Measurements from ENCODE around the gene EHHADH. TPM values are rescaled to one million over a fixed set of nuclear protein-coding genes. Genes with fewer than 3 reads are reported as not detected.
"Not testable (repeated sequence)": the region's sequence is repeated elsewhere in the genome, so short reads cannot be mapped to it uniquely, and the experiment has no call there.

EHHADH gene
- total RNA-seq, 1 experiment from 2014 or later: 4.2 TPM

- POLR2A ChIA-PET: no interaction called here
- no peak overlapping the region for H3K27ac Mint-ChIP-seq
- CTCF ChIA-PET: no interaction called here
- H3K36me3 Mint-ChIP-seq: peaks cover 17% of the 10 kb centered on the region
- ATAC-seq (no peak), DNase-seq (ENCODE audit: low spot score) (no peak)
- no peaks in the 10 kb centered on the region for H3K27me3 Mint-ChIP-seq (ENCODE audit: low read depth)
- TF ChIP-seq ZNF138 (CRISPR knock-in tag; conservative IDR thresholded peaks at IDR 0.05) (no peak), FOXP4 (CRISPR knock-in tag; IDR thresholded peaks at IDR 0.05) (no peak), STAT6 (CRISPR knock-in tag; conservative IDR thresholded peaks at IDR 0.05; ENCODE audit: low read depth) (no peak), ZNF281 (CRISPR knock-in tag; IDR thresholded peaks at IDR 0.05) (no peak), OVOL2 (CRISPR knock-in tag; IDR thresholded peaks at IDR 0.05; ENCODE audit: borderline replicate concordance) (no peak)
- H3K9me3 Mint-ChIP-seq: peaks cover 23% of the 10 kb centered on the region
- H3K4me1 Mint-ChIP-seq: no peaks in the 10 kb centered on the region
- H3K4me3 Mint-ChIP-seq: no peak overlapping the region
Observed at GRCh38 chr3:185233328-185233727, 20.5 kb downstream of the EHHADH start.

GRCh38 chr3:185226526-185226925, 27.3 kb downstream of the EHHADH start:
- H3K4me1 Mint-ChIP-seq; H3K9me3 Mint-ChIP-seq; H3K27ac Mint-ChIP-seq; CTCF ChIA-PET; ATAC-seq; DNase-seq (ENCODE audit: low spot score); H3K4me3 Mint-ChIP-seq; H3K27me3 Mint-ChIP-seq (ENCODE audit: low read depth); H3K36me3 Mint-ChIP-seq; POLR2A ChIA-PET: not testable (repeated sequence)

- Mint-ChIP-seq H3K4me3 (no peak overlapping the region), H3K27ac (no peak overlapping the region), H3K36me3 (no peaks in the 10 kb centered on the region), H3K27me3 (ENCODE audit: low read depth) (no peaks in the 10 kb centered on the region), H3K4me1 (no peaks in the 10 kb centered on the region), H3K9me3 (peaks cover 3% of the 10 kb centered on the region; the same call in 1 of the 2 replicates)
- TF ChIP-seq FOXP1 (CRISPR knock-in tag; IDR thresholded peaks at IDR 0.05; ENCODE audit: borderline replicate concordance) (no peak), OVOL2 (CRISPR knock-in tag; IDR thresholded peaks at IDR 0.05; ENCODE audit: borderline replicate concordance) (no peak), ELF4 (CRISPR knock-in tag; IDR thresholded peaks at IDR 0.05; ENCODE audit: low read depth) (no peak), ATF6 (CRISPR knock-in tag; IDR thresholded peaks at IDR 0.05) (no peak), GRHL2 (CRISPR knock-in tag; IDR thresholded peaks at IDR 0.05; ENCODE audit: insufficient replicate concordance, severe bottlenecking) (no peak), USF1 (CRISPR knock-in tag; IDR thresholded peaks at IDR 0.05) (no peak), ZNF396 (CRISPR knock-in tag; IDR thresholded peaks at IDR 0.05; ENCODE audit: borderline replicate concordance) (no peak)
- CTCF ChIA-PET: no interaction called here
- POLR2A ChIA-PET: no interaction called here
- ATAC-seq (no peak), DNase-seq (ENCODE audit: low spot score) (no peak)
Observed at GRCh38 chr3:185225523-185225922, 28.3 kb downstream of the EHHADH start.
